Measurements from ENCODE around the gene CCDC188.

The CCDC188 gene

GRCh38 chr22:20181194-20181883, 30.5 kb upstream of the CCDC188 start:
- H3K4me1 ChIP-seq (ENCODE audit: control insufficient read depth, low read length) = no peaks in the 10 kb centered on the region
- TF ChIP-seq CTCF (IDR thresholded peaks at IDR 0.05; ENCODE audit: low read depth, low read length, poor library complexity, severe bottlenecking) = no peak
- no peak for TF ChIP-seq EZH2phosphoT487 (IDR thresholded peaks at IDR 0.05; ENCODE audit: borderline replicate concordance, low read length)
- H3K27ac ChIP-seq (ENCODE audit: low read depth, low read length) = no peak overlapping the region
- no peaks in the 10 kb centered on the region for H4K20me1 ChIP-seq (ENCODE audit: control insufficient read depth, insufficient read depth, low read depth, low read length)
- H3K4me2 ChIP-seq (ENCODE audit: low read length) = no peak overlapping the region
- H3K9me2 ChIP-seq (replicated peaks; ENCODE audit: control insufficient read depth, low read length) = no peaks in the 10 kb centered on the region
- no peak overlapping the region for H3K4me3 ChIP-seq (ENCODE audit: low read length)
- H3K9me3 ChIP-seq (ENCODE audit: control insufficient read depth, insufficient read depth, low read length) = no peaks in the 10 kb centered on the region
- H3K36me3 ChIP-seq (ENCODE audit: control insufficient read depth, low read length) = no peaks in the 10 kb centered on the region
- H3F3A ChIP-seq (ENCODE audit: control insufficient read depth, insufficient read depth) = no peaks in the 10 kb centered on the region
- H3K27me3 ChIP-seq (ENCODE audit: control insufficient read depth, low read length) = no peaks in the 10 kb centered on the region
- no peaks in the 10 kb centered on the region for H3K79me2 ChIP-seq (ENCODE audit: control insufficient read depth, low read length)

GRCh38 chr22:20180640-20181039, 29.8 kb upstream of the CCDC188 start:
- Histone ChIP-seq H3K9me3 (ENCODE audit: control insufficient read depth, insufficient read depth, low read length) (no peaks in the 10 kb centered on the region), H3K4me2 (ENCODE audit: low read length) (no peak overlapping the region), H3K4me3 (ENCODE audit: low read length) (no peak overlapping the region), H3K79me2 (ENCODE audit: control insufficient read depth, low read length) (no peaks in the 10 kb centered on the region), H3K27ac (ENCODE audit: low read depth, low read length) (no peak overlapping the region), H3F3A (ENCODE audit: control insufficient read depth, insufficient read depth) (no peaks in the 10 kb centered on the region), H4K20me1 (ENCODE audit: control insufficient read depth, insufficient read depth, low read depth, low read length) (no peaks in the 10 kb centered on the region), H3K27me3 (ENCODE audit: control insufficient read depth, low read length) (no peaks in the 10 kb centered on the region), H3K9me2 (replicated peaks; ENCODE audit: control insufficient read depth, low read length) (no peaks in the 10 kb centered on the region), H3K36me3 (ENCODE audit: control insufficient read depth, low read length) (no peaks in the 10 kb centered on the region), H3K4me1 (ENCODE audit: control insufficient read depth, low read length) (no peaks in the 10 kb centered on the region)
- TF ChIP-seq CTCF (IDR thresholded peaks at IDR 0.05; ENCODE audit: low read depth, low read length, poor library complexity, severe bottlenecking) (no peak), EZH2phosphoT487 (IDR thresholded peaks at IDR 0.05; ENCODE audit: borderline replicate concordance, low read length) (no peak)

- Histone ChIP-seq H3F3A (ENCODE audit: control insufficient read depth, insufficient read depth) (no peaks in the 10 kb centered on the region), H3K9me3 (ENCODE audit: control insufficient read depth, insufficient read depth, low read length) (no peaks in the 10 kb centered on the region), H3K4me1 (ENCODE audit: control insufficient read depth, low read length) (no peaks in the 10 kb centered on the region), H3K79me2 (ENCODE audit: control insufficient read depth, low read length) (no peaks in the 10 kb centered on the region), H3K36me3 (ENCODE audit: control insufficient read depth, low read length) (no peaks in the 10 kb centered on the region), H3K9me2 (replicated peaks; ENCODE audit: control insufficient read depth, low read length) (no peaks in the 10 kb centered on the region), H3K27ac (ENCODE audit: low read depth, low read length) (no peak overlapping the region), H4K20me1 (ENCODE audit: control insufficient read depth, insufficient read depth, low read depth, low read length) (no peaks in the 10 kb centered on the region), H3K27me3 (ENCODE audit: control insufficient read depth, low read length) (no peaks in the 10 kb centered on the region), H3K4me3 (ENCODE audit: low read length) (no peak overlapping the region), H3K4me2 (ENCODE audit: low read length) (no peak overlapping the region)
- TF ChIP-seq EZH2phosphoT487 (IDR thresholded peaks at IDR 0.05; ENCODE audit: borderline replicate concordance, low read length) (no peak), CTCF (IDR thresholded peaks at IDR 0.05; ENCODE audit: low read depth, low read length, poor library complexity, severe bottlenecking) (no peak)
These were observed 29.4 kb upstream of the CCDC188 start for GRCh38 chr22:20180245-20180630.

Data from DOHH2 (cell line).